Heart left ventricle (tissue), 13 donors: ENCODE results near the gene DOK3.

Experiments
- CTCF ChIP-seq, 12 donors: fragments of 200-600 bp; sonication (generic) in 4 of 12; IDR thresholded peaks; one replicate each; pipeline versions ENCODE4 v1.5.0 to v1.8.0; 2018 to 2022; ENCODE audit warnings: antibody characterized with exemption in 12 of 12, mild to moderate bottlenecking in 5 of 12
- POLR2A ChIP-seq, 2 donors: fragments of 450-650 bp; IDR thresholded peaks; one replicate each; pipeline ENCODE4 v1.6.1; 2017; ENCODE audit warnings: antibody characterized with exemption in 2 of 2, mild to moderate bottlenecking in 2 of 2, moderate library complexity in 2 of 2
- donor health status: ischemic (EF 13 %, LVEDD 7.1; RV severe dilation, severe dysfunction).
- donor health status: DM: no; HTN: yes; CAD: no.
- donor health status: DM: no; HTN: no; CAD: no.
- donor health status: ischemic (EF 25% LVEDD 6.9; RV normal size, moderate dysfunction).
- donor health status: ischemic (EF 25% LVEDD 5.7; RV mildly dilated, moderate dysfunction).
- donor health status: ischemic (EF 35%, LVEDD 5.7; RV mildly dilated, moderate dysfunction).
- donor health status: nonischemic (EF 11% LVEDD 7.7; RV severe dilation, severe dysfunction).
- donor health status: DM: yes; HTN: yes; CAD: no.
- donor health status: PGD.
- donor health status: ischemic (EF 29% LVEDD 5.4; RV normal size, mild dysfunction).
- donor health status: nonischemic (EF 23%, LVEDD 6.1; RV moderate dilation, normal function).

GRCh38 chr5:177511181-177511580, 1.6 kb upstream of the DOK3 start:
- no peak for TF ChIP-seq CTCF (IDR thresholded peaks at IDR 0.05)
- no peak for TF ChIP-seq POLR2A (IDR thresholded peaks at IDR 0.05)
